OCI-LY7 (cell line): ENCODE measurements around the gene APBA3. TPM values are rescaled to one million over a fixed set of nuclear protein-coding genes. Genes with fewer than 3 reads are reported as not detected.

Experiments
- BruUV-seq: library from RNA; stranded (reverse); fragments of 400-500 nt; replicated peaks from 2 replicates; lab custom pipeline; 2021; lab: Mats Ljungman, UMichigan
- CTCF ChIA-PET: fragments of 300-600 bp; sonication (Branson Sonifier 250); formaldehyde crosslinking; loops from one replicate; lab custom pipeline; 2022; ENCODE audit warnings: antibody characterized with exemption; ENCODE audit not compliant: unreplicated experiment; lab: Charles Lee
- POLR2A ChIA-PET: fragments of 300-600 bp; sonication (Branson Sonifier 250); formaldehyde crosslinking; loops from one replicate; lab custom pipeline; 2022; ENCODE audit warnings: antibody characterized with exemption; lab: Charles Lee
- DNase-seq: peaks from one replicate; pipeline ENCODE4 v3.0.0-alpha.2; 2015; ENCODE audit warnings: low spot score
- H2AFZ ChIP-seq: fragments of 200-600 bp; sonication (generic), shearing (Covaris generic); 2 replicates; pipeline ENCODE4 v1.6.1; 2014; ENCODE audit warnings: mild to moderate bottlenecking, antibody characterized with exemption, low read length, moderate library complexity
- H3K27ac ChIP-seq: fragments of 200-600 bp; sonication (generic); 2 replicates; pipeline ENCODE4 v1.5.1; 2014; ENCODE audit warnings: mixed run types, low read depth, mild to moderate bottlenecking, moderate library complexity, low read length, inconsistent platforms; ENCODE audit not compliant: poor library complexity, severe bottlenecking
- H3K36me3 ChIP-seq: fragments of 200-600 bp; sonication (generic); 2 replicates; pipeline ENCODE4 v1.6.1; 2014; ENCODE audit warnings: mild to moderate bottlenecking, antibody characterized with exemption, low read length, moderate library complexity, mixed read lengths; ENCODE audit not compliant: insufficient read depth
- H3K4me1 ChIP-seq: fragments of 200-600 bp; sonication (generic); 2 replicates; pipeline ENCODE4 v1.5.1; 2014; ENCODE audit warnings: mild to moderate bottlenecking, low read length; ENCODE audit not compliant: insufficient read depth, poor library complexity, severe bottlenecking
- H3K4me2 ChIP-seq: fragments of 200-600 bp; sonication (generic); 2 replicates; pipeline ENCODE4 v1.6.1; 2014; ENCODE audit warnings: mild to moderate bottlenecking, low read length
- H3K4me3 ChIP-seq: fragments of 200-600 bp; sonication (generic); 2 replicates; pipeline ENCODE4 v1.5.1; 2014; ENCODE audit warnings: mild to moderate bottlenecking, low read depth, low read length; ENCODE audit not compliant: poor library complexity, severe bottlenecking
- H3K79me2 ChIP-seq: fragments of 200-600 bp; sonication (generic); 2 replicates; pipeline ENCODE4 v1.6.1; 2016; ENCODE audit warnings: low read depth, mild to moderate bottlenecking, low read length, moderate library complexity, mixed read lengths; ENCODE audit not compliant: insufficient read depth
- H3K9me2 ChIP-seq: fragments of 200-600 bp; sonication (generic); 2 replicates; pipeline ENCODE4 v1.6.1; 2016; ENCODE audit warnings: mild to moderate bottlenecking, low read length, mixed read lengths; ENCODE audit not compliant: insufficient read depth
- H3K9me3 ChIP-seq: fragments of 200-600 bp; sonication (generic); 2 replicates; pipeline ENCODE4 v1.6.1; 2014; ENCODE audit warnings: mild to moderate bottlenecking, mixed run types, low read length, mixed read lengths
- H4K20me1 ChIP-seq: fragments of 200-600 bp; sonication (generic); 2 replicates; pipeline ENCODE4 v1.6.1; 2014; ENCODE audit warnings: mild to moderate bottlenecking, antibody characterized with exemption, low read length, moderate library complexity, mixed read lengths; ENCODE audit not compliant: insufficient read depth
- CTCF ChIP-seq: fragments of 200-600 bp; sonication (generic); conservative IDR thresholded peaks from 2 replicates; pipeline ENCODE4 v1.5.1; 2014; ENCODE audit warnings: mild to moderate bottlenecking, antibody characterized with exemption, low read length, moderate library complexity, mixed read lengths
- EZH2phosphoT487 ChIP-seq: fragments of 200-600 bp; sonication (generic); IDR thresholded peaks from 2 replicates; pipeline ENCODE4 v1.6.1; 2018; ENCODE audit warnings: low read depth, borderline replicate concordance, mild to moderate bottlenecking, mixed run types, antibody characterized with exemption, low read length, moderate library complexity, mixed read lengths
- intact Hi-C: fragments of 100-400 bp; cut with micrococcal nuclease; formaldehyde crosslinking; loops from one replicate; pipeline ENCODE4 v1.10.0; 2022; ENCODE audit not compliant: unreplicated experiment
- total RNA-seq, 2 experiments: library from RNA; depleted of rRNA in 1 of 2; stranded (reverse); fragments of >200 nt in 1 of 2; shearing (Covaris generic) in 1 of 2; gene quantifications; 2 replicates each; pipeline ENCODE4 v1.2.3, GENCODE V29; 2014 to 2022

Gene APBA3
- total RNA-seq, 2 experiments from 2014 or later, result 28.7 to 34.7 TPM

- H3K27ac ChIP-seq, result no peak overlapping the region
- intact Hi-C loops, result no loop called here
- H3K79me2 ChIP-seq, result no peaks in the 10 kb centered on the region
- ChIA-PET POLR2A (no interaction called here), CTCF (no interaction called here)
- no peak overlapping the region for H3K4me2 ChIP-seq
- H3K36me3 ChIP-seq, result no peaks in the 10 kb centered on the region
- no peaks in the 10 kb centered on the region for H3K9me2 ChIP-seq
- H3K4me3 ChIP-seq, result no peak overlapping the region
- H4K20me1 ChIP-seq, result no peaks in the 10 kb centered on the region
- no peak for DNase-seq
- H3K9me3 ChIP-seq, result no peaks in the 10 kb centered on the region
- TF ChIP-seq EZH2phosphoT487 (no peak), CTCF (no peak)
- no peaks in the 10 kb centered on the region for H3K4me1 ChIP-seq
- BruUV-seq, result no TSS peak
- no peak overlapping the region for H2AFZ ChIP-seq
Measured at GRCh38 chr19:3738477-3739220, 22.8 kb downstream of the APBA3 start.

GRCh38 chr19:3737487-3738205, 23.8 kb downstream of the APBA3 start:
- Histone ChIP-seq H3K4me1 (no peaks in the 10 kb centered on the region), H2AFZ (no peak overlapping the region), H3K4me2 (no peak overlapping the region), H4K20me1 (no peaks in the 10 kb centered on the region), H3K79me2 (no peaks in the 10 kb centered on the region), H3K27ac (no peak overlapping the region), H3K9me3 (no peaks in the 10 kb centered on the region), H3K4me3 (no peak overlapping the region), H3K9me2 (no peaks in the 10 kb centered on the region), H3K36me3 (no peaks in the 10 kb centered on the region)
- no peak for DNase-seq
- BruUV-seq, result no TSS peak
- TF ChIP-seq EZH2phosphoT487 (no peak), CTCF (no peak)
- CTCF ChIA-PET, result interaction anchor here (0.5 kb wide), 1 partner anchor 11 kb away, joined by 3 read pairs; no protein-coding TSS in a partner anchor
- intact Hi-C loops, result no loop called here
- POLR2A ChIA-PET, result no interaction called here
